Endothelial cell of hepatic sinusoid (primary cell): Measurements from ENCODE around the gene DCAF17.

Experiments used
- in situ Hi-C: cut with HindIII; loops from 2 replicates; pipeline ENCODE4 v1.10.0; 2017; ENCODE audit warnings: low sequenced_read_pairs

Gene DCAF17, protein sequence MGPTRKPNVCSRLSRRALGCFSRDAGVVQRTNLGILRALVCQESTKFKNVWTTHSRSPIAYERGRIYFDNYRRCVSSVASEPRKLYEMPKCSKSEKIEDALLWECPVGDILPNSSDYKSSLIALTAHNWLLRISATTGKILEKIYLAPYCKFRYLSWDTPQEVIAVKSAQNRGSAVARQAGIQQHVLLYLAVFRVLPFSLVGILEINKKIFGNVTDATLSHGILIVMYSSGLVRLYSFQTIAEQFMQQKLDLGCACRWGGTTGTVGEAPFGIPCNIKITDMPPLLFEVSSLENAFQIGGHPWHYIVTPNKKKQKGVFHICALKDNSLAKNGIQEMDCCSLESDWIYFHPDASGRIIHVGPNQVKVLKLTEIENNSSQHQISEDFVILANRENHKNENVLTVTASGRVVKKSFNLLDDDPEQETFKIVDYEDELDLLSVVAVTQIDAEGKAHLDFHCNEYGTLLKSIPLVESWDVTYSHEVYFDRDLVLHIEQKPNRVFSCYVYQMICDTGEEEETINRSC

DNA sequence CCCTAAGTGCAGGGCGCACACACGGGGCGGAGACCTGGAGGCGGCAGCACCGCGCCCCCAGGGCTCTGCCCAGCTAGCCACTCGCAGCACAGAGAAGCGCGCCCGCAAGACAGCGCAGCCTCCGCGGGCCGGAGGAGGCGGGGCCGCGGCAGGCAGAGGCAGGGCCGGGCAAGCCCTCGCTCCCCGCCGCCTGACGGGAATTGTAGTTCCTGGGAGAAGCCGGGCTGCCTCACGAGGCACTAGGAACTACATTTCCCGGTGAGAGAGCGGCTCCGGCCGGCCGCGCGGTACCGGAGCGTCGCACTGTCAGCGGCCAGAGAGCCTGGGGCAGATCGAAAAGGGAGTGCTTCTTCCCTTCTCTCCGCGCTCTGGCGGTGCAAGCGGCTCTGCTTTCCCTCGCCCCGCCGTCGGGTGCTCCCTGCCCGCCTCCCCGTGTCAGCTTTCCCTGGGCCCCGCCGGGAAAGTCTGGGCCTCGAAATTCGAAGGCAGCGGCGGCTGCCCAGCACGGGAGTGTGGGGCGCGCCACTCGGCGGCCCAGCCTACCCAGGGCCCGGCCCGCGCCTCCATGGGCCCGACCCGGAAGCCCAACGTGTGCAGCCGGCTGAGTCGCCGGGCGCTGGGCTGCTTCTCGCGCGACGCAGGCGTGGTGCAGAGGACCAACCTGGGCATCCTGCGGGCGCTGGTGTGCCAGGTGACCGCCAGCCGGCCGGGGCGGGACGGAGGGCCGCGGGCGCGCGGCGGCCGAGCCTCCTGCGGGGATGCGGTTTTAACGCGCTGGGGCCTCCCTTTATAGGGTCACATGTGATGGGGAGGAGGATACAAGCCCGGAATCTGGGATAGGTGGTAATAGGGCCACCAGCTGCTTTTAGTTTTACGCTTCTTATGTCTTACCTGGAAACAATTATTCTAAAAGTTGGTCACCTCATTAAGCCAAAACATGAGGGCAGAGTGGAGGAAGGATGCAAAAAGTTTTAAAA, at the start of gene DCAF17:
TSS of gene DCAF17 (plus strand) at position 214 of the 977 bp plus-strand sequence. CDS start at position 566, 352 bp downstream.
- in situ Hi-C loops, result no loop called here

DNA sequence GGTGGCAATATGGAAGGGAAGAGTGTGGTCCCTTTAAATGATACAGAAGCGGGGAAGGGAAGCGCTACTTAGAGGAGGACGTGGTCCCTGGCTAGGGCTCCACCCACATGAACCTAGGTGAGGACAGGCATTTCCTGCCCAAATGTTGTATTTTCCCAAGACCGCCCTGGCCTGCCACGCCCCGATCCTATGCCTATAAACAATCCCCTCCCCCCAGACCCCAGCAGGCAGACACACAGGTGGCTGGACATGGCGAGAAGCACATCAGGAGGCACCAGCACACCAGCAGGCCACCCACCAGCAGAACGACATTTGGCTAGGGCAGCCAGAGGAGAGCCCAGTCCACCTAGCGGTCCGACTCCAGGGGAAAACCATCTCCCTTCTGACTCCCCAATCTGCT, 47.4 kb upstream of the DCAF17 start:
- in situ Hi-C loops, result no loop called here

DNA sequence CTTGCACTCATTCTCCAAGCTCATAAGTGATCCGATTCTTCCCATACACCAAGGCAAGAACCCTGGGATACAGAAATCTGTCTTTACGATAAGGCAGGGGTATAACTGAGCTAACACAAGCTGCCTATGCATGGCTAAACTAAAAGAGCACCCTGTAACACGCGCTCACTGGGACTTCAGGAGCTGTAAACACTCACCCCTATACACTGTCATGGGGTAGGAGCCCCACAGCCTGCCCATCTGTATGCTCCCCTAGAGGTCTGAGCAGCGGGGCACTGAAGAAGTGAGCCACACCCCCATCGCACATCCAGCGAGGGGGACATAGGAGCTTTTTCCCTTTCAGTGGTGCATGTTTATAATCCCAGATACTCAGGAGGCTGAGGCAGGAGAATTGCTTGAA, 47.0 kb upstream of the DCAF17 start:
- in situ Hi-C loops, result no loop called here

DNA sequence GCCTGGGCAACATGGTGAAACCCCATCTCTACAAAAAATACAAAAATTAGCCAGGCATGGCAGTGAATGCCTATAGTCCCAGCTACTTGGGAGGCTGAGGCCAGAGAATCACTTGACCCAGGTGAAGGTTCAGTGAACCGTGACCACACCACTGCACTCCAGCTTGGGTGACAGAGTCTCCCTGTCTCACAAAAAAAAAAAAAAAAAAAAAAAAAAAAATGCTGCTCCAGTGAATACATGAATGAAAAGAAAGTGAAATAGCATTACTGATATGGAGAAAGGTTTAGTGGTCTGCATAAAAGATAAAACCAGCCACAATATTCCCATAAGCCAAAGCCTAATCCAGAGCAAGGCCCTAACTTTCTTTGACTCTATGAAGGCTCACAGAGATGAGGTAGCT, 44.7 kb upstream of the DCAF17 start:
- in situ Hi-C loops, result no loop called here

DNA sequence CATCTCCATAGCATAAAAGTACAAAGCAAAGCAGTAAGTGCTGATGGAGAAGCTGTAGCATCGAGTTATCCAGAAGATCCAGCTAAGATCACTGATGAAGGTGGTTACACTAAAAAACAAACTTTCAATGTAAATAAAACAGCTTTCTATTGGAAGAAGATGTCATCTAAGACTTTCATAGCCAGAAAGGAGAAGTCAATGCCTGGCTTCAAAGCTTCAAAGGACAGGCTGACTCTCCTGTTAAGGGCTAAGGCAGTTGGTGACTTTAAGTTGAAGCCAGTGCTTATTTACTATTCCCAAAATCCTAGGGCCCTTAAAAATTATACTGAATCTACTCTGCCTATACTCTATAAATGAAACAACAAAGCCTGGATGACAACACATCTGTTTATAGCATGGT, 44.2 kb upstream of the DCAF17 start:
- in situ Hi-C loops, result no loop called here

DNA sequence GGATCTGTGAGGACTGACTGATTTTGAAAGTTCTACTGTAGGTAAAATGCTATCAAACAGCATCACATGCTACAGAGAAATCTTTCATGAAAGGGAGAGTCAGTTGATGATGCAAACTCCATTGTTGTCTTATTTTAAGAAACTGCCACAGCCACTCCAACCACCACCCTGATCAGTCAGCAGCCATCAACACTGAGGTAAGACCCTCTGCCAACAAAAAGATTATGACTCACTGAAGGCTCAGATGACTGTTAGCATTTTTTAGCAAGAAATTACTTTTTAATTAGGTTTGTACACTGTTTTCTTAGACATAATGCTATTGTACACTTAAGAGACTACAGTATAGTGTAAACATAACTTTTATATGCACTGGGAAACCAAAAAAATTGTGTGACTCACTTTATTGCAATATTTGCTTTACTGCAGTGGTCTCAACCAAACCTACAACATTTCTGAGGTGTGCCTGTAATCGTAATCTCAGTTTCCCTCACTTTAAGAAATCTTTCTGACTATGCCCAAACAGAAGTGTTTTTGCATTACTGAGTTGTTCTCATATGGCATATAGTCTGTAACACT, 43.0 kb upstream of the DCAF17 start:
- in situ Hi-C loops, result no loop called here

DNA sequence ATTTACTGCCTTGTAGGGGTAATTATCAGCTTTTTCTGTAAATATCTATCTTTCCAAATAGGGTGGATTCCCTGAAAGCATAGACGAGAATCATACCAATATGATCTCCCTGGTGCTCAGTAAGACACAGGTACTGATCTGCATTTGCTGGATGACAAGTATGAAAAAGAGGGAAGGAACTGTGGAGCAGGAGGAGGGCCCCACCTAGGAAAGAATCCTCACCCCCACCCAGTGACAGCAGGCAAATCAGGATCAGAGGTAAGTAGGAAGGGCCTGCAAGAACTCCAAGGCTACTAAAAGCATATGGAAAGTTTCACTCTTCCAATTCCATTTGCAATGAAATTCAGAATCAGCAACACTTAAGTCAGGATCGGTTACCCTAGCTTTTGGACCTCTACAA, 42.5 kb upstream of the DCAF17 start:
- in situ Hi-C loops, result no loop called here

DNA sequence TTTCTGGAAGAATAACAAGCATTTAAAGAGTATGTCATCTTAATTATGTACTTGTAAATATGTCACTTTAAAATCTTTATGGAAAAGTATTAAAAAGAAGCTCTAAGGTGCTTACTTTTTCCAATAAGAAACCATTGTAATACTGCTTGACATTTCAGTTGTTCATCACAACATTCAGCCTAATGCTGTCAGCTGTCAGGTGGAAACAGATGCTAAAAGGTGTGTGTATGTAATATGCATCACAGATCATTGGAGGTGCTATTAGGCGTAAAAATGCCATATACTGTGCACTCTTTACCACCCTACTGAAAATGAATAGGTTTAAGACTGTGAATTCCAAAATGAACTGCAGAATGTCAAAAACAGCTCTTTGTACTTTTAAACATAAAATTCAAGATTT, 40.5 kb upstream of the DCAF17 start:
- in situ Hi-C loops, result no loop called here

DNA sequence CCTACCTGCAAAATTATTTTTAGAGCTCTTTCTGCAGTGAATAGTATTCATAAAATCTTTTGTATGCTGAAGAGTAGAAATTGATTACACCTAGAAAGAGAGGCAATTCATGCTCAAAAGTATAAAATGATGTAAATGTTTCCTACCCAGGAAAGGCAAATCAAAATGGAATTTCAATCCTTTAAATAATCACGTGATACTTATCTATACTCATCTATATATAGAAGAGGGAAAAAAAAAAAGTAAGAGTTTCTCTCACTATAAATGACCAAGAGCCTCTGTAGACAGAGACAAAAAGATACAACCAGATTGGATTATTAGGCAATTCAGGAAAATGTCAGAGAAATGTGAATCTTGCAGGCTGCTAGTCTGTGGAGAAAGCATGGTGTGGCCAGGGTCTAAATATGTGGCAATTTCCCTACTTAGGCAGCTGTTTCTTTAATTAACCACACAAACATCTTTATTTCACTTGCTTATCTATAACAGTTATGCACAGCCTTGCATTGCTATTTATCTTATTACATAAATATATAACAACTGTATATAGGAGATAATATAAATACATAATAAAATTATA, 39.8 kb upstream of the DCAF17 start:
- in situ Hi-C loops, result no loop called here

DNA sequence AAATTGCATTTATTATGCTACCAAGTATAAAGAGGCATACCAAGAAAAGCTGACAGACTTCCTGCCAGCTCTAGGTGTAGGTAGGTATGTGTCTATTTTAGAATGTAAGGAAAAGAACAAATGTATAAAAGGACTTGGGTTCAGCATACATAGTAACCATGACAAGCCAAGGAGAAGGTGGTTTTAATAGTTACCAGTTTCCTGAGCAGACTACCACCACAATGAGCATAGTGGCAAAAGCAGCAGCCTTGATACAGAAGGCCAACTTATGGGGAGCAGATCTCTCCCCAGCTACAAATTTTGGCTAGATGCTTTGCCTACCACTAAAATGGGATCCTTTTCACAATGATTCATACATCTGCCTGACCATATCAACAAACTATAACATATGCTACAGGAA, 34.7 kb upstream of the DCAF17 start:
- in situ Hi-C loops, result no loop called here

DNA sequence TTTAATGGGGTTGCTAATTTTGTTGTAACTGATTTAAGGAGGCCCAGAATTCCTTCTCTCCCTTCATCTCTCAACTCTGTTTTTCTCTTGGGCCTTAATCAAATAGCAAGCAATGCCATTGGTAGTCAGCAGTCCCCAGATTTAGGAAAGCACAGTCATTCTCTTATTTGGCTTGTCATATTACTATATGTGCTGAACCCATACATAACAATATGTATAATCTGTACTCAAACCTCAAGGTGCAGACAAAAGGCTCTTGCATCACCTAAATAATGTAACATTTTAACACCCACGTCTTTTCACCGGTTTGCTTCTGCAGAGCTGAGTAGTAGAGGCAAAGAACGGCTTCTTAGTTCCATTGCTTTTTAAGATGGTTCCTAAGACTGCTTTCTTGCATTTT, 33.6 kb upstream of the DCAF17 start:
- in situ Hi-C loops, result no loop called here

DNA sequence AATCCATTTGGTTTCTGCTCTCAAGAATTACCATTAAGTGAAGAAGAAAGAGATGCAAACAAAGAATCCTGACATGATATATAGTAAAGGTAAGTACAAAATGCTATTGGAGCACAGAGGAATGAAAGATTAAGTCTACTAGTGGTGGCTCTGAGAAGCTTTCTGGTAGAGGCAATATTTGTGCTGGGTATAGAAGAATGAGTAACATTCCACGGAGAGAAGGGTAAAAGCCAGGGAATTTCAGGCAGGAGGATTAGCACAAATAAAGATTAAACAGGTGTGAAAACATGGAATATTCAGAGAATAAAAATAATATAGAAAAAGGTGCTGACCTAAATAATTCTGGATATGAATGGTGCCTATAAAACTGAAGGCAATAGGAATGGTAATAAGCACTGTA, 32.1 kb upstream of the DCAF17 start:
- in situ Hi-C loops, result no loop called here

DNA sequence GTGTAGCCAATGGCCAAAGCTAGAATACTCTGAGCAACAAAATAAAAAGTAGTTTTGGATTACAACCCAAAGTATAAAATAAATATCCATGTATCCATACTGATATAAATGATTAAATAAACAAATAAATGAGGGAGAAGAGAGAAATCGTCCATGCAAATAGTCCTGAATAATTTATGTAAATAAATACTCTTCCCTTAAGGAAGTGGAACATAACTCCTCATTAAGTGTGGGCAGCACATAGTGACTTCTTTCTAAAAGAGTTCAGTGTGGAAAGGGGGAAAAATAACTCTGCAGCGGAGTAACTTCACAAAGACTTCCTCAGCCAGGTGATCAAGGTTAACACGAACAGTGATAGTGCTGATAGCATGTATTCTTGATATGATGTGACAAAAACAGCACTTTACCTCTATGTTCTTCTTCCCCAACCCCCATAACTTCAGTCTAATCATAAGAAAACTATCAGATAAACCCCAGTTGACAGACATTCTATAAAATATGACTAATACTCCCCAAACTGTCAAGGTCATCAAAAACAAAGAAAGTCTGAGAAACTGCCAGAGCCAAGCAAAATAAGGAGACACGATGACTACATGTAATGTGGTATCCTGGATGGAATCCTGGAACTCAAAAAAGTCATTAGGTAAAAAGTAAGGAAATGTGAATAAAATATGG, 31.0 kb upstream of the DCAF17 start:
- in situ Hi-C loops, result no loop called here

DNA sequence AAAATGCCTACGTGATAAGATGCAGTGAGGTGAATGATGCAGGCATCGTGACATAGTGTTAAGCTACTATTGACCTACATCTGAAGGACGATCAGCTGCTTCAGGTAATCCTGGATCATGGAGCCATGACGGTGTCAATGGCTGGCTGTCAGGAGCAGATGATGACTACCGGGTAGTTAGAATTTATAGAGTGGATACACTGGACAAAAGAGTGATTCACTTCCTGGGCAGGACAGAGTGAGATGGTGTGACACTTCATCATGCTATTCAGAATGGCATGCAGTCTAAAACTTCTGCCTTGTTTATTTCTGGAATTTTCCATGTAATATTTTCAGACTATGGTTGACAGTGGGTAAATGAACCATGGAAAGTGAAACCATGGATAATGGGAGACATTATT, 29.8 kb upstream of the DCAF17 start:
- in situ Hi-C loops, result no loop called here

DNA sequence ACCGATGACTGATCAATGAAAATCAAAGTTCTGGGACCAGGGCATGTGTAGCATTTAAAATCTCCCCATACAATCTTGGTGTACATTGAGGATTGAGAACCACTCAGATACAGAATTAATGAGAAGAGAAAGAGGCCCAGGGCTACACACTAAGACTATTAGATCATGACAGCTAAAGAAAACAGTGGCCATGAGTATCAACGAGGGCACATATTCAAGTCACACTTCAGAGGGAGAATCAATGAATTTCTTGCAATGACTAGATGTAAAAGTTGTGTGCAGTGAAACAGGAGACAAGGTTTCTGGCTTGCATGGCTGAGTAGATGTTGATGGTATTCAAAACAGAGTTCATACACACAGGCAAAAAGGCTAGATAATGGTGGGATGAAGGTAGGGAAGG, 29.3 kb upstream of the DCAF17 start:
- in situ Hi-C loops, result no loop called here

DNA sequence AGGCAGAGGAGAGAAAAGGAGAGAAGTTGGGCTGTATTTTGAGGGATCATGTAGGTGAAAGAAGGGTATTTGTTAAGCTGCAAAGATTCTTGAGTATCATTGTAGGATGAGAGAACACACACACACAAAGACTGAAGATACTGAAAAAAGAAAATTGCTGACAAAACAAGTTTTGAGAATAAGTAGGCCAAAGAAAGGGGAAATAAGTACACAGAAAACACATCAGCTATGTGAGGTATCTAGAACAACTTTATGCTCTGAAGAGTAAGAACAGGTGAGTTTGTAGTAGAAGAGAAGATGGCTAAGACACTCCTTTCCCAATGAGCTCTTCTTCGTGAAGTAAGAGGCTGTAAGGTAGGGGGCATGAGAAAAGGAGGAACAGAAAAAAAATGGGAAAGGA, 28.5 kb upstream of the DCAF17 start:
- in situ Hi-C loops, result no loop called here

DNA sequence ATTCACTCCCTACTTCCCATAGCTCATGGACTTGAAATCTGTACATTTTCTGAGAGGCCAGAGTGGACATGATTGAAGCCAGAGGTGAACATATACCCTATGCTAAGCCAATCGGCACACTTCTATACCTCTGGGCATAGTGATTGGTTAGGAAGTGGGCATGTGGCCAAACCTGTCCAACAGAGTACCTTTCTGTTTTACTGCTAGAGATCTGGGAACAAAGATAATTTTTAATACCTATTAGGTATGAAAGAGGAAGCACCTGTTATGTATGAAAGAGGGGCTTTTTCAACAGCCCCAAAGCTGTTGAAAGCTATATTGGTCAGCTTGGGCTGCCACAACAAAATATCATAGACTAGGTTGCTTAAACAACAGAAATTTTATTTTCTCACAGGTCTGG, 28.0 kb upstream of the DCAF17 start:
- in situ Hi-C loops, result no loop called here

DNA sequence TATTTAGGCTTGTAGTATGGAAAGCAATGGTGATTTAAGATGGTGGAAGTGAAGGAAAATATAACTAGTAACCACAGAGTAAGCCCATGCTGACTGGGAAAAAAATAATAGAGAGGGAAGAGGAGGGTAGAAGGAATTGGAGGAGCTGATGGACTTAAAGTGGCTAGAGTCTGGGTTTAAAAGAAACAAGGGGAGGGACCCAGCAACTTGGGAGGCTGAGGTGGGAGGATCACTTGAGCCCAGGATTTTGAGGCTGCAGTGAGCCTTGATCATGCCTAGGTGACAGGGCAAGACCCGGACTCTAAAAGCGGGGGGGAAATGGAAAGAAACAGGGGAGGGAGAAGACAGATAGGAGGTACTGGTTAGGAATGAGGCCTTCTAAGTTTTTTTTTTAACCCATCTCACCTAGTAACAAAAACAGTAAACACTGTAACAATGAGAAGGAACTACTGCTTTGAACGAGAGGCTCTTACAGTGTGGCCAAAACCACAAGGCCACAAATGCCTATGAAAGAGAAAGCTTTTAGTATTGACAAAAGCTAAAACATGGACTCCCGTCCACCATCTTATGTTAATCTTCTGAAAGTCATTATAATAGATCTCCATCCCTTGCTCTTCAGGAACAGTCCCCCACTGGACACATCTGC, 26.9 kb upstream of the DCAF17 start:
- in situ Hi-C loops, result no loop called here

DNA sequence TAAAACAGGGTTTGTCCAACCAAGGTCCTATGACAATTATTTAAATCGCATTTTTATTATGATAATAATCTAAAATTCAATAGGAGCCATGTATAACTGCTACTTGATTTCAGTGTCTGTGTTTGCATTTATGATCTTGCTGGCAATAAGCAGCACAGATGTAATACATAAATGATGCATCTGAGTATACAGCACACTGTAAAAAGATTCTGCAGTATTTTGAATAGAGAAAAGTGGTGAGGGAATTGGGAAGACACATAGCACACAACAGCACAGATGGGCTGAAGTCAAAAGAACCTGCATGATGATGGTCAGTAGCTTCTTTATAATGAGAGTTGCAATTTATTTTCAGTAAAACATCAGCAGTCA, 26.4 kb upstream of the DCAF17 start:
- in situ Hi-C loops, result no loop called here

DNA sequence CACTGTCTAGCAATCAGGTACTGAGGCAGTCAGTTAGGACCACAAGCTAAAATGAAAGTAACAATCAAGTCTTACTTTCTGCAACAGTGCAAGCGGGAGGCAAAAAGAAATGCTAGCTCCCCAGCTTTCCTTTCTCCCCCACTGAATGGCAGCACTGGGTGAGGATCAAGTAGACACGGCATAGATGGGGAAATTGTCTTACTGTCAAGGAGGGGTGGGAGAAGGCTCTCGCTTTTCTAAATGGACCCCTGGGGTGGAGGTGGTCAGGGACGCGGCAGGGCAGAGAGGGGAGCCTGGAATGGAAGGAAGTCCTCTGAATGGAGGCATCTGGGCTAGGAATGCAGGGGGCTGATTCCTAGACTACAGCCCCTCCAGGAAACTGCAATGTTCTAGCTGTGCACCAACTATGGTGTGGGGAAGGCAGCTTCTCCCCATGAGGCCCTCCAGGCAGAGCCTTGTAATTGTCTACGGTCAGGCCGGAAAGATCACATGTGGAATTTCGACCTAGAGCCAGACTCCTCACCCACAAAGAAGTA, 24.5 kb upstream of the DCAF17 start:
- in situ Hi-C loops, result no loop called here
